ENCODE results near the gene PSMB5.

GRCh38 chr14:23068789-23069412 lies 34.2 kb upstream of the PSMB5 start:
- TF ChIP-seq CTCF (IDR thresholded peaks at IDR 0.05) (peak; percentile 96 to 99 (median 98)), POLR2A (IDR thresholded peaks at IDR 0.05) (no peak)

All from right lobe of liver (tissue), 4 donors.